ENCODE results near the gene MAPK8. TPM values are rescaled to one million over a fixed set of nuclear protein-coding genes. Genes with fewer than 3 reads are reported as not detected.

The MAPK8 gene
- total and polyA plus RNA-seq, 8 donors: 1.2 to 85.0 (median 22.3) TPM

DNA sequence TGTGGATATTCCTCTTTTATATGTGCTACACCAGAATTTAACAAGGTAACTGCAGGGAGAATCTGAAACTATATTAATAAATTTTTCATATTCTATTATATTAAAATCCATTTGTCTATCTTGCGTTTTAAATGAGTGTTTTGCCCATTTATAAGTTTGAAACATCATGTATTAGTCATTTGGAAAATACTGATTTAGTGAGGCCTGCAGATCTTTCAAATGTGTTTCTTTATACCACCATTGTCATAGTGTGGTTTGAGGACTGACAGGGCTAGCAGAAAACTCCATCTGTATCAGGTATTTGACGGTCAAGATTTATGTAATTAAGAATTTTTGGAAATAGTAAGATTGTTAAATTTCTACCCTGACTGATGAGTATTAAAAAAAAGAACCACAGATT, 29.3 kb downstream of the MAPK8 start:
- Histone ChIP-seq H3K27me3 (no peaks in the 10 kb centered on the region), H3K4me3 (no peak overlapping the region), H3K36me3 (peaks cover 0 to 6% (median 0%) of the 10 kb centered on the region in 4 donors), H3K27ac (no peak overlapping the region), H3K4me1 (peaks cover 0 to 26% (median 20%) of the 10 kb centered on the region in 4 donors), H3K9me3 (no peaks in the 10 kb centered on the region)
- intact Hi-C loops (cut with DNase I; ENCODE audit: low total_unique reads): no loop called here
- no peak for DNase-seq
- TF ChIP-seq EP300 (IDR thresholded peaks at IDR 0.05) (no peak), POLR2A (IDR thresholded peaks at IDR 0.05) (no peak), POLR2AphosphoS5 (IDR thresholded peaks at IDR 0.05) (no peak)
- TF ChIP-seq, protein P1, sequence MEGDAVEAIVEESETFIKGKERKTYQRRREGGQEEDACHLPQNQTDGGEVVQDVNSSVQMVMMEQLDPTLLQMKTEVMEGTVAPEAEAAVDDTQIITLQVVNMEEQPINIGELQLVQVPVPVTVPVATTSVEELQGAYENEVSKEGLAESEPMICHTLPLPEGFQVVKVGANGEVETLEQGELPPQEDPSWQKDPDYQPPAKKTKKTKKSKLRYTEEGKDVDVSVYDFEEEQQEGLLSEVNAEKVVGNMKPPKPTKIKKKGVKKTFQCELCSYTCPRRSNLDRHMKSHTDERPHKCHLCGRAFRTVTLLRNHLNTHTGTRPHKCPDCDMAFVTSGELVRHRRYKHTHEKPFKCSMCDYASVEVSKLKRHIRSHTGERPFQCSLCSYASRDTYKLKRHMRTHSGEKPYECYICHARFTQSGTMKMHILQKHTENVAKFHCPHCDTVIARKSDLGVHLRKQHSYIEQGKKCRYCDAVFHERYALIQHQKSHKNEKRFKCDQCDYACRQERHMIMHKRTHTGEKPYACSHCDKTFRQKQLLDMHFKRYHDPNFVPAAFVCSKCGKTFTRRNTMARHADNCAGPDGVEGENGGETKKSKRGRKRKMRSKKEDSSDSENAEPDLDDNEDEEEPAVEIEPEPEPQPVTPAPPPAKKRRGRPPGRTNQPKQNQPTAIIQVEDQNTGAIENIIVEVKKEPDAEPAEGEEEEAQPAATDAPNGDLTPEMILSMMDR (IDR thresholded peaks at IDR 0.05): no peak
- WGBS, 5 donors: 90 to 95% (median 95%) methylated on average over 2 of the region's 2 CpGs

DNA sequence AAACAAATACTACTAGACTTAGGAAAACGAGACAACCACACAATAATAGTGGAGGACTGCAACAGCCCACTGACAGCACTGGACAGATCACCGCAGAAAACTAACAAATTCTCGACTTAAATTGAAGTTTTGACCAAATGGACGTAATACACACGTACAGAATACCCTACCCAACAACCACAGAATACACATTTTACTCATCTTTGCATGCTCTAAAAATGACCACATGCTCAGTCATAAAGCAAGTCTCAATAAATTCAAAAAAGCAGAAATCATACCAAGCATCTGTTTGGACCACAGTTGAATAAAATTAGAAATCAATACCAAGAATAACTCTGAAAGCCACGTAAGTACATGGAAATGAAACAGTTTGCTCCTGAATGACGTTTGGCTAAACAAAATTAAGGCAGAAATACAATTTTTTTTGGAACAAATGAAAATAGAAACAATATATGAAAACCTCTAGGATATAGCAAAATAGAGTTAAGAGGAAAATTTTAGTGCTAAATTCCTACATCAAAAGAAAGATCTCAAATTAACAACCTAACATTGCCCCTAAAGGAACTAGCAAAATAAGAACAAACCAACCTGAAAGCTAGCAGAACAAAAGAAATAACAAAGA, 30.6 kb downstream of the MAPK8 start:
- Histone ChIP-seq H3K4me1 (peaks cover 0 to 14% (median 9%) of the 10 kb centered on the region in 4 donors), H3K27ac (no peak overlapping the region), H3K27me3 (no peaks in the 10 kb centered on the region), H3K36me3 (peaks cover 0 to 6% (median 0%) of the 10 kb centered on the region in 4 donors), H3K9me3 (no peaks in the 10 kb centered on the region), H3K4me3 (no peak overlapping the region)
- intact Hi-C loops (cut with DNase I; ENCODE audit: low total_unique reads): no loop called here
- DNase-seq: no peak
- no peak for TF ChIP-seq POLR2AphosphoS5 (IDR thresholded peaks at IDR 0.05)
- no peak for TF ChIP-seq EP300 (IDR thresholded peaks at IDR 0.05)
- TF ChIP-seq, protein P1 (IDR thresholded peaks at IDR 0.05): no peak
- no peak for TF ChIP-seq POLR2A (IDR thresholded peaks at IDR 0.05)
- 69 to 84% (median 83%) methylated on average over 7 of the region's 7 CpGs for WGBS, 5 donors

DNA sequence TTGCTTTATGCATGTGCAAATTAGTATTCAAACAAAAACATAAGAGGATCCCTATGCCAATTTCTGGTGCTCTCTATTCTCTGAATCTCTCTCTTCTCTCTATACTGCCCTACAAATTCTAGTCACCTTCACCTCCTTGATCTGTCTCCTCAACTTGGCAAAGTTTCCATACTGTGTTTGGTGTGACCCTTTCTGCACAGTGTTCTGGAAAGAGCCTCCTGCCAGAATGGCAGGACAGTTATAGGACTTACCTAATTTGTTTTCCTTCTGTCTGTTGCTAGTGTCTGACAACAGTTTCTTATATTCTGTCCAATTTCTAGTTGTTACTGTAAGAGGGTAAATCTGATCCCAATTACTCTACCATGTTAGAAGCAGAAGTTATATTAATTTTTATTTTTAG, 34.3 kb downstream of the MAPK8 start:
- H3K27ac ChIP-seq: no peak overlapping the region
- no peaks in the 10 kb centered on the region for H3K27me3 ChIP-seq
- H3K4me1 ChIP-seq: peaks cover 0 to 18% (median 5%) of the 10 kb centered on the region in 4 donors
- no peaks in the 10 kb centered on the region for H3K36me3 ChIP-seq
- no peak overlapping the region for H3K4me3 ChIP-seq
- intact Hi-C loops (cut with DNase I; ENCODE audit: low total_unique reads): no loop called here
- no peak for DNase-seq
- no peaks in the 10 kb centered on the region for H3K9me3 ChIP-seq
- TF ChIP-seq POLR2AphosphoS5 (IDR thresholded peaks at IDR 0.05): no peak
- TF ChIP-seq, protein P1 (IDR thresholded peaks at IDR 0.05): no peak
- no peak for TF ChIP-seq EP300 (IDR thresholded peaks at IDR 0.05)
- TF ChIP-seq POLR2A (IDR thresholded peaks at IDR 0.05): no peak

DNA sequence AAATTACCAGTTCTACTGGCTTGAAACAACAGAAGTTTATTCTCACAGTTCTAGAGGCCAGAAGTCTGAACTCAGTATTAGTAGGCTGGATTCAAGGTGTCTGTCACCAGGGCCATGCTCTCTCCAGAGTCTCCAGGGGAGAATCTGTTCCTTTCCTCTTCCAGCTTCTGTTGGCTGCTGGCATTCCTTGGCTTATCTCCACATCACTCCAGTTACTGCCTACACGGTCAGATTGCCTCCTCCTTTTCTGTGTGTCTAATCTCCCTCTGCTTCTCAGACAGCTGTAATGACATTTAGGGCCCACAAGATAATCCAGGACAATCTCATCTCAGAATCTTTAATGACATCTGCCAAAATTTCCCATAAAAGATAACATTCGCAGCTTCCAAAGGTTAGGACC, 36.6 kb downstream of the MAPK8 start:
- TF ChIP-seq POLR2A (IDR thresholded peaks at IDR 0.05): no peak
- no peak for TF ChIP-seq EP300 (IDR thresholded peaks at IDR 0.05)
- no peak for TF ChIP-seq POLR2AphosphoS5 (IDR thresholded peaks at IDR 0.05)
- TF ChIP-seq, protein P1 (IDR thresholded peaks at IDR 0.05): no peak
- Histone ChIP-seq H3K4me1 (peaks cover 0 to 18% (median 5%) of the 10 kb centered on the region in 4 donors), H3K27me3 (no peaks in the 10 kb centered on the region), H3K4me3 (no peak overlapping the region), H3K9me3 (peaks cover 0 to 13% (median 5%) of the 10 kb centered on the region in 4 donors), H3K36me3 (no peaks in the 10 kb centered on the region), H3K27ac (no peak overlapping the region)
- intact Hi-C loops (cut with DNase I; ENCODE audit: low total_unique reads): no loop called here
- 61 to 70% (median 67%) methylated on average over 2 of the region's 2 CpGs for WGBS, 5 donors
- DNase-seq: no peak
